ENCODE results near the gene CD22.

The CD22 gene

DNA sequence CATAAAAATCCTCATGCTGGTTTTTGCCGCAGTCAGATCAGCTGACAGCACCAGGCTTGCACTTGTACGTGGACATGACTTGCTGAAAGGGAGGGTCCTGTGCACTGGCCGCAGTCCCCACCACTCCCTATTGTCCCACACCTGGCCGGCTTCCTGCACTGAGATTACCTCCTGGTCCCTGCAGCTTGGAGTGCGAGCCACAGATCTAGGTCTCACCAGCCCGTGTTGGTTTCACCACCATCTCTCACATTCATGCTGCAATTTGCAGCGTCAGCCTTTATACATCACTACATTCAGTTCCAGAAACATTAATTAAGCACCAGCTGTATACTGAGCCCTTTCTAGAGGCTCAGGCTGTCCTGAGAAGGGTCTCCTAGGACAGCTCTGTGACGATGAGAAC, 15.0 kb upstream of the CD22 start:
- no peak for DNase-seq (ENCODE audit: low read depth in 2 of 2)

DNA sequence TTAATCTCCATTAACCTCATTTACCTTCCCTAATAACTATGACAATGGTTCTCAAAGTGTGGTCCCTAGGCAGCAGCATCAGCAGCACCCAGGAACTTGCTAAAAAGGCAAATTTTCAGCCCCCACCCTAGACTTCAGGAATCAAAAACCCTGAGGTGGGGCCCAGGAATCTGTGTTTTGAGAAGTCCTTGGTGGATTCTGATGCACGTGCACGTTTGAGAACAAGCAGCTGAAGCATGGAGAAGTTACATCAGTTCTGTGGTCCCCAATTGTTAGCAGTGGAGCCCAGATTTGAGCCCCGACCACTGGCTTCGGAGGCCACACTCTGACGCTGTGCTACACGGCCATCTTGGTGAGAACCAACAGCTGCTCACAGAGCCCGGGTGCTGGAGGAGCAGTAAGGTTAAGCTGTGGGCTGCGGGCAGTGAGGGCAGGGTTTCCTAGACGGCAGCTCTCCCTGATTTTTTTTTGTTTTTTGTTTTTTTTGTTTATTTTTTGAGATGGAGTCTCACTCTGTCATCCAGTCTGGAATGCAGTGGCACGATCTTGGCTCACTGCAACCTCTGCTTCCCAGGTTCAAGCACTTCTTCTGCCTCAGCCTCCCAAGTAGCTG, 14.0 kb upstream of the CD22 start:
- DNase-seq (ENCODE audit: low read depth in 2 of 2): no peak

DNA sequence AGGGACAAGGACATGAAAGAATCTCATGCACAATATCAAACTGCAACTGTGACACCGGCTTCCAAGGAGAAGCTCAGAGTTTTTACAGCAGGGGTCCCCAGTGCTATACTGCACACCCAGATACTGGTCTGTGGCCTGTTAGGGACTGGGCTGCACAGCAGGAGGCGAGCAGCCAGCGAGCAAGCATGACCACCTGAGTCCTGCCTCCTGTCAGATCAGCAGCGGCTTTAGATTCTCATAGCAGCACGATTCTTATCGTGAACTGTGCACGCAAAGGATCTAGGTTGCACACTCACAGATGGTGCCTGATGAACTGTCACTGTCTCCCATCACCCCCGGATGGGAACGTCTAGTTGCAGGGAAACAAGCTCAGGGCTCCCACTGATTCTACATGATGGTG, 13.1 kb upstream of the CD22 start:
- DNase-seq (ENCODE audit: low read depth in 2 of 2): no peak

DNA sequence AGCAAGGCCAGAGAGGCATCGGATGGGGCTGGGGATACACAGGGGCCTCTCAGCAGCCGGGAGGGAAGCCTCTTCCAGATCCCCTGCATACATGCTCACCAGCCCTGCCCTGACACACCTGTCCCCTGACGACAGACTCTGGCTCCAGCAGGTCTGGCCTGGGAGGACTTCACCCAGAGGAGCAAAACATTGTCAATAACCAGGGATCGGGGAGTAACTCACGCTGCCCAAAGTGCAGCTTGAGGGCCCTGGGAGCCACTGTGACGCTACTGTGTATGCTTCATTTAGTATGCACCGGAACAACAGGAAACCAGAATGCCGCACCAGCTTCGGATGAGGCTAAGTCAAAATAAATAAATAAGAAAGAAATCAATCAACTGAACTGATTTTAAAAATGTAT, 12.4 kb upstream of the CD22 start:
- no peak for DNase-seq (ENCODE audit: low read depth in 2 of 2)

DNA sequence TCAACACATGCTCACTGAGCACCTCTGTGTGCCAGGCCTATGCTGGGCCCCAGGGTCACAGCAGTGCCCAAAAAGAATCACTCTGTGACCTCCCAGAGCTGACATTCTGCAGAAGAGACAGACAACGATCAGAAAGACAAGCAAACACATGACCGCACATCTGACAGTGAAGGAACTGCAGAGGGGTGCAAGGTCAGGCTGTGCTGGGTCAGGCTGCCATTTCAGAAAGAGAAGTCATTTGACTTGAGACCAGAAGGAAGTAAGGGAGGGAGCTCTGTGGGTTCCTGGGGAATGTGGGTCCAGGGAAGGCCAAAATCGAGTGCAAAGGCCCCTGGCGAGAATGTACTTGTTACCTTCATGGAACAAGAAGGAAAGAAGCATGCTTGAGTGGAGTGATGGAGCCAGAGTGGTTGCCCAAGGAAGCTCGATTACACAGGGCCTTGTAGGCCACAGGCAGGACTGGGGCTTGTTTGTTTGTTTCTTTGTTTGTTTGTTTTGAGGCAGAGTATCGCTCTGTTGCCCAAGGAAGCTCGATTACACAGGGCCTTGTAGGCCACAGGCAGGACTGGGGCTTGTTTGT, 11.4 kb upstream of the CD22 start:
- DNase-seq (ENCODE audit: low read depth in 2 of 2): no peak

DNA sequence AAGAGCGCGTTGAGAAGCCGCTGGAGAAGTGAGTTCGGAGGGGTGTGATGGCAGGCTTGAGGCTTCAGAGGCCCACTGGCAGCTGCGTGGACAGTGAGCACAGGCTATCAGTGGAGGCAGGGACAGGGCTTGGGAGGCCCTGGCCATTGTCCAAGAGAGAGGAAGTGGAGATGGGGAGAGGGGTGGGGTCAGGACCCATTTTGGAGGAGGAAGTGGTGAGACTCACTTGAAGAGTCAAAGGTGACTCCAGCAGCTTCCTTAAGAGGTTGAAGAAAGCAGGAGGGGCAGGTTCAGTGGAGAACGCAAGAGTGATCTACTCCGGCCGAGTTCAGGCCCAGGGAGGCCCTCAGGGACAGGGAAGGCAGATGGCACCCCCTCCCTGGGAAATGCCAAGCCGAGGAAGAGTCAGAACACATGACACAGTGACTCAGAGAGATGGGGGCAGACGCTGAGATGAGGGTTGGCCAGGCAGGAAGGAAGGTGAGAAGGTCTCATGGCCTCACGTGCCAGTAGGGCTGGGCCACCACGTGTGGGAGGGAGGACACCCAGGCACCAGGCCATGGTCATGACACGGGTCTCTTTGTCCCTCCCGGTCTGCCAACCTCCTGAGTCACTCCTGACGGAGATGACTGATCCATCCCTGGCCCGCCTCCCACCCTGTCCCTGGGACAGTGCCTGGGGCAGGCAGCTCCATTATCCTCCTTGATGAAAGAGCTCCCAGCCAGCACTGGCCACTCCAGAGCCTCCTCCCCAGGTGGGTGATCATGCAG, 10.1 kb upstream of the CD22 start:
- DNase-seq (ENCODE audit: low read depth in 2 of 2): no peak

DNA sequence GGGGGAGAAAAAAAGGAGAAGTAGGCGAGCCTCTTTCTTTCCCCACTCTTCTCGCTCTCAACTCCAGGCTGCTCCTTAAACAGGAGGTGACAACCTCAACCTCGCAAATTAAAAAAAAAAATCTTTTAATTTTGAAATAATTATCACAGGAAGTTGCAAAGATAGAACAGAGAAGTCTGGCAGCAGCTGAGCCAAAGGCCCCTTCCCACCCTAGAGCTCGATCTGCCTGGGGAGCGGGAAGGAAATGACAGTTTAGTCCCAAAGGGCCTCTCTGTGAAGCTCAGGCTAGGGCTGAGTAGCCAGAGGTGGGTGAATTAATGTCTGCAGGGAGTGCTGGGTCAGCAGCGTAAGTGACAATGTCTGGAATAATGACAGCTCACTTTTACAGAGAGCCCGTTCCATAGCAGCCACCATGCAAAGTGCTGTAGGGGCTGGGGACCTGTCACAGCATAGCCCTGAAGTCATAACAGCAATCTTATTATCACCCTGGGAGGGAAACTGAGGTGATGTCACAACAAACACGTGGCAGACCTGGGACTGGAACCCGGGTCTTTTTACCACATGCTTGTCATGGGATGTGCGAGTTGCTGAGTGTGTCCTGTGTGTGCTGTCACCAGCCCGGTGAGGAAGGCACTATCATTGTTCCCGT, 8.8 kb upstream of the CD22 start:
- no peak for DNase-seq (ENCODE audit: low read depth in 2 of 2)

DNA sequence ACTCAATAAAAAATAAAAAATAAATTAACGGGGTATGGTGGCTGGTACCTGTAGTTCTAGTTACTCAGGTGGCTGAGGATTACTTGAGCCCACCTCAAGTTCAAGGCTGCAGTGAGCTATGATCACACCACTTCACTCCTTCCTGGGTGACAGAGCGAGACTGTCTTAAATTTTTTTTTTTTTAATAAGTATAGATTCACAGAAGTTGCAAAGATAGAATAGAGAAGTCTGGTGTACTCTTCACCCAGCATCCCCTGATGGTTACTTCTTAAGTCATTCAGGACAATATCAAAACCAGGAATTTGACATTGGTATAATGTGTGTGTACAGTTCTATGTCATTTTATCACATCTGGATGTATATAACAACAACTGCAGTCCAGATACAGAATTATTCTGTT, 7.7 kb upstream of the CD22 start:
- DNase-seq (ENCODE audit: low read depth in 2 of 2): no peak

DNA sequence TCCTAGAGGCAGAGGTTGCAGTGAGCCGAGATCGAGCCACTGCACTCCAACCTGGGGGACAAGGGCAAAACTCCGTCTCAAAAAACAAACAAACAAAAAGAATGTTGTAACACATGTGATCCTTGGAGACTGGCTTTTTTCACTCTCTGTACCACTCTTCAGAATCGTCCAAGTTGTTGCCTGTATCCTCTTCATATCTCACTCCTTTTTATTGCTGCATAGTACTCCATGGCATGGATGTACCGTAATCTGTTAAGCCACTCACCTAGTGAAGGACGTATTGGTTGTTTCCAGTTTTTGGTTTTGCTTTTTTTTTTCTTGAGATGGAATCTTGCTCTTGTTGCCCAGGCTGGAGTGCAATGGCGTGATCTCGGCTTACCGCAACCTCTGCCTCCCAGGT, 7.0 kb upstream of the CD22 start:
- no peak for DNase-seq (ENCODE audit: low read depth in 2 of 2)

DNA sequence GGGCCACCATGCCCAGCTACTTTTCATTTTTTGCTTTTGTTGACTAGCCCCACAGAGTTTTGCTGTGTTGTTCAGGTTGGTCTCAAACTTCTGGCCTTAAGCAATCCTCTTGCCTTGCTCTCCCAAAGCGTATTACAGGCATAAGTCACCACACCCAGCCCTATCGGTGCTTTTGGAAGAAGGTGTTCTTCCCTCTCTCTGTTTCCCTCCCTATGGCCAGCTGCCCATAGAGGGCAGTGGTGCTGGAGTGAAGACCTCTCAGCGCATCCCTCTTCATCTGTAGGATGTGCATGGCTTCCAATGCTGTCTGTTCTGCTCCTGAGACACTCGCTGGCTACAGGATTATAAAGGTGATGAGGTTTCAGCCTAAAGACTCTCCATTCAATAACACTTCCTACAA, 1.3 kb upstream of the CD22 start:
- no peak for DNase-seq (ENCODE audit: low read depth in 2 of 2)

DNA sequence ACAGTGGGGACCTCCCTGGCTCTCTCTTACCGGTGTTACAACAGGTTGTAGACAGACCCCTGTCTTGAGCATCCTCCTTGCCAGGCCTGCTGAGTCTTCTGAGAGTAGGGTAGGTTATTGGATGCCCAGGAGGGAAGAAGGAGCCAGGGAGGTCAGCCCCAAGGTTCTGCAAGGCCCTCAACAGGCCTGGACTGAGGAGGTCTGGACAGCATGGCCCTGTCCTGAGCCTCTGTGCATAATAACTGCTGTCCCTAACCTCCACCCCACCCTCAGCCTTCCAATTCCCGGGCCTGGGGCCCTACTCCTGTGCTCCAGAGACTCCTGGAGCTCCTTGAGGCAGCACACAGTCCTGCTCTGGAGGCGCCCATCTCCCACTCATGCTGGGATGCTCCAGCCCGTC, 336 bp downstream of the CD22 start:
- DNase-seq (ENCODE audit: low read depth in 2 of 2): no peak

DNA sequence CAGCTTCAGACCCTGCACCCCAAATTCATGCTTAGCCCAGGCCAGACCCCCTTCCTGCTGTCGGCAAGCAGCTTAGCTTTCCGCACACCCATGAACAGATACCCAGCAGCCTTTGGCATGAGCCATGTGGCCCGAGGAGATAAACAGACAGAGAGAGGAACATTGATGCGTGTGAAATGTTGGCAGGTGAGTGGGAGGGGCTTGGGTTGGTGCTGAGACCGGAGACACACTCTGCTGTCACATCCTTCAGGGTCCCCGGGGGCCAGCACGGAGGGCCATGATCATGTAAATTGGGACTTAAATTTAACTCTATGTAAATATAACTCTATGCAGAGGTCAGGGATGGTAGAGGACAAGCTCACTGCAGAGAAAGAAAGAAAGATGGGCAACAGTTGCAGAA, 1.5 kb downstream of the CD22 start:
- no peak for DNase-seq (ENCODE audit: low read depth in 2 of 2)

DNA sequence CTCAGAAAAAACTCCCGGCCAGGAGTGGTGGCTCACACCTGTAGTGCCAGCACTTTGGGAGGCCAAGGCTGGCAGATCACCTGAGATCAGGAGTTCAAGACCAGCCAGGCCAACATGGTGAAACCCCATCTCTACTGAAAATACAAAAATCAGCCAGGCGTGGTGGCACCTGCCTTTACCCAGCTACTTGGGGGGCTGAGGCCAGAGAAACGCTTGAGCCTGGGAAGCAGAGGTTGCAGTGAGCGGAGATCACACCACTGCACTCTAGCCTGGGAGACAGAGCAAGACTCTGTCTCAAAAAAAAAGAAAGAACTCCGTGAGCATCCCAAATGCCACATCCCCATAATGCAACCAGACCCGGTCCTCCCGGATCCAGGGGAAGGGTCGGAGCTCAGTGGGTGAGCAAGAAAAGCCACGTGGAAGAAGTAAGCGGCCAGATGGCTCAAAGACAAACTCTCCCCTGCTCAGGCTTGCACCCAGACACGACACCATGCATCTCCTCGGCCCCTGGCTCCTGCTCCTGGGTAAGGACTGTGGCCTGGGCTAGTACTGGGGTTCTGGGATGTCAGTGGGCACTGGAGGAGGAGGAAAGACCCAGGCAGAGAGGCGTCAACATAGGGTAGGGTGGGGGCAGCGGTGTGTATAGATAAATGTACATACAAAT, 2.7 kb downstream of the CD22 start:
- DNase-seq (ENCODE audit: low read depth in 2 of 2): no peak

DNA sequence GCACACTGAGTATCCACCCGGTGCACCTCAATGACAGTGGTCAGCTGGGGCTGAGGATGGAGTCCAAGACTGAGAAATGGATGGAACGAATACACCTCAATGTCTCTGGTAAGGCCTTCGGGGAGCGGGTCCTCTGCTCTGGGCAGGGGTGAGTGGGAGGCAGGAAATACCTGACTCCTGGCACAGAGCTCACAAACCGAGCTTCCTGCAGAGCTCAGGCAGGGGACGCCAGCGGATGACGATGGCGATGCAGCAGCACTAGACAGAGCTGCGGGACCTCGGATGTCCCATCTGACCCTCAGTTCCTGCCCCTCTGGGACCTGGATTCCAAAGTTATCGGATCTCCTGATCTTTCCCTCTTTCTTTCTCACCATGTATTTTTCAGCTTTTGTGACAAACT, 3.8 kb downstream of the CD22 start:
- DNase-seq (ENCODE audit: low read depth in 2 of 2): no peak

DNA sequence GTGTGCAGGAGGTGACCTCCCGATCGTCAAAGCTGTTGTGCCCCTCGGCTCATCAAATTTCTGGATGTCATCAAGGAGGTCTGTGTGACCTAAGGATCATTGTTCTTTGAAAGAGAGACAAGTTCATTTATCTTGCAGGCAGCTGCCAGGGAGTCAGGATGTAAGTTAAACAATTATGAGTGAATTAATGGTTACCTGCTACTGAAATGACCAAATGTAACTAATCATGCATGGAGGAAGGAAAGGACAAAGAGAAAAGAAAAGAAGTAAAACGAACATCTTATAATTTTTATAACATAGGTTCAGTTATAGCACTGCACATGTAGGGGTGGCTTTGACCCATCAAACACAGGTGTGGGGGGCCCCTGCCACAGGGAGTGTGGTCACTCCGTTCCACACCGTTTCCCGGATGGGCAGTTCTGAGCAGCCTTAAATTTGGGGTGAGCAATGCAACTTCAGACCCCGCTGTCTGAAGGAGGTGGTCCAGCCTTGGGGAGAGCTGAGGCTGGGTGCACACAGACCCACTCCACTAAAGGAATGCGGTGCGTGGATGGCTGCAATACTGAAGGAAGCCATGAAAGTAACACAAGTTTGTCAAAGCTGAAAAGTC, 5.3 kb downstream of the CD22 start:
- no peak for DNase-seq (ENCODE audit: low read depth in 2 of 2)

DNA sequence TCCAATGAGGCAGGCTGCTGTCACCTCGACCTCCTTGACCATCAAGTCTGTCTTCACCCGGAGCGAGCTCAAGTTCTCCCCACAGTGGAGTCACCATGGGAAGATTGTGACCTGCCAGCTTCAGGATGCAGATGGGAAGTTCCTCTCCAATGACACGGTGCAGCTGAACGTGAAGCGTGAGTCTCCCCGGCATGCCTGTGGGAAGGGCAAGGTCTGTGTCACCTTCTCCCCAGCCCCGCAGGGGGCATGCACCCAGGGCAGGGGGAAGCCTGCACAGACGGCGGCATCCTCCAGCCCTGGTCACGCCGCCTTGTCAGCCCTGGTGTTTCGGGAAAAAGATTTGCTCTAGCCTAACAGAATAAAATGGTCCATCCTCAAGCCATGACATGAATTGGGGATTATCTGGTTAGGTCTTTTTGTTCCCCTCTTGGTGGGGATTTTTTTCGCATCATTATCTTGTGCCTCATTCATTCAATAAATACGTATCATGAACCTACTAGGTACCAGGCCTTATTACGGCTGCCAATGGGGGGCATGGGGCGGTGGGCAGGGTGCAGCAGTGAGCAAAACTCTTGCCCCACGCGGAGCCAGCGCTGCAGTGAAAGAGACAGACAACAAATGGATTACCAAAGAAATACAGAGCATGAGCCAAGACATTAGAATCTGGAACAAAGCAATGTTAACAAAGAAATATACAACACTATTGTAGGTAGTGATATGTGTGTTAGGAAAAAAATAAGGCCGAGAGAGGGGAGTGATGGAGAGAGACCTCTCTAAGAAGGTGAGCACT, 7.4 kb downstream of the CD22 start:
- DNase-seq (ENCODE audit: low read depth in 2 of 2): no peak

DNA sequence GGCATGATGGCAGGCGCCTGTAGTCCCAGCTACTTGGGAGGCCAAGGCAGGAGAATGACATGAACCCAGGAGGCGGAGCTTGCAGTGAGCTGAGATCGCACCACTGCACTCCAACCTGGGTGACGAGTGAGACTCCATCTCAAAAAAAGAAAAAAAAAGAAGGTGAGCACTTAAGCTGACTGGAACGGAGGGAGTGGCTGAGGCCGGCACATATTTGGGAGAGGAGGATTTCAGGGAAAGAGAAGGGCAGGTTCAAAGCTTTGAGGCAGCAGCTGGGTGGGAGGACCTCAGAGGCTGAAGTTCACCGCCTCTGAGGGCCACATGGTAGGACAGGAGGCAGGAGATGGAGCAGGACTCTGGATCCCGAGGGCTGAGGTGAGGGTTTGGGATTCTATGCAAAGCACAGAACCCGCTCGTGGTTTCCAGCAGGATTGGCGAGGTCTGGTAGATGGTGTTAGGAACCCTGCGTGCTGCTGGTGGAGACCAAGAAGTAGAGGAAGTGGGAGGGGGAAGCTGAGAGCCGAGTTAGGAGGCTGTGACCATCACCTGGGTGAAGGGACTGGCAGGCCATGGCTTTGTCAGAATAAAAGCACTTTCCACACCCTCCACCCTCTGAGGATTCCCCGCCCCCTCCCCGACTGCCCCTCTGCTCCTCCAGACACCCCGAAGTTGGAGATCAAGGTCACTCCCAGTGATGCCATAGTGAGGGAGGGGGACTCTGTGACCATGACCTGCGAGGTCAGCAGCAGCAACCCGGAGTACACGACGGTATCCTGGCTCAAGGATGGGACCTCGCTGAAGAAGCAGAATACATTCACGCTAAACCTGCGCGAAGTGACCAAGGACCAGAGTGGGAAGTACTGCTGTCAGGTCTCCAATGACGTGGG, 8.4 kb downstream of the CD22 start:
- no peak for DNase-seq (ENCODE audit: low read depth in 2 of 2)

DNA sequence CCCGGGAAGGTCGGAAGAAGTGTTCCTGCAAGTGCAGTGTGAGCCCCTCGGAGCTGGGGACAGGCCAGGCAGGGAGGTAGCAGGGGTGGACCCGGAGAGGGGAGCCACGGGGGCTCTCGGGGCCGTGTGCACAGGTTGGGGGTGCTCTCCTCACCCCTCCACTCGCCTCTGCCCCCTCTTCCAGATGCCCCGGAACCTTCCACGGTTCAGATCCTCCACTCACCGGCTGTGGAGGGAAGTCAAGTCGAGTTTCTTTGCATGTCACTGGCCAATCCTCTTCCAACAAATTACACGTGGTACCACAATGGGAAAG, 9.0 kb downstream of the CD22 start:
- DNase-seq (ENCODE audit: low read depth in 2 of 2): no peak

DNA sequence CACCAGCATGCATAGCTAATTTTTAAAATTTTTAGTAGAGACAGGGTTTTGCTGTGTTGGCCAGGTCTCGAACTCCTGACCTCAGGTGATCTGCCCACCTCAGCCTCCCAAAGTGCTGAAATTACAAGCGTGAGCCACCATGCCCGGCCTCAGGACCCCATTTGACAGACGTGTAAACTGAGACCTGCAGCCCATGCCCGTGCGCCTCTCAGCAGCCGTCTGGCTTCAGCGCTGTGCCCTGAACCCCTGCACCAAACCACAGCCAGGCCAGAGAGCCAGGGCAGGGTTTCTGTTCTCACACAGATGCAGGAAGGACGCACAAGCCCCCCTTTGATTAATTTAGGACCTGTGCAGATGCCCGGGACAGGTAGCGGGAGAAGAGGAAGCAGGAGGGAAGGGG, 11.4 kb downstream of the CD22 start:
- no peak for DNase-seq (ENCODE audit: low read depth in 2 of 2)

DNA sequence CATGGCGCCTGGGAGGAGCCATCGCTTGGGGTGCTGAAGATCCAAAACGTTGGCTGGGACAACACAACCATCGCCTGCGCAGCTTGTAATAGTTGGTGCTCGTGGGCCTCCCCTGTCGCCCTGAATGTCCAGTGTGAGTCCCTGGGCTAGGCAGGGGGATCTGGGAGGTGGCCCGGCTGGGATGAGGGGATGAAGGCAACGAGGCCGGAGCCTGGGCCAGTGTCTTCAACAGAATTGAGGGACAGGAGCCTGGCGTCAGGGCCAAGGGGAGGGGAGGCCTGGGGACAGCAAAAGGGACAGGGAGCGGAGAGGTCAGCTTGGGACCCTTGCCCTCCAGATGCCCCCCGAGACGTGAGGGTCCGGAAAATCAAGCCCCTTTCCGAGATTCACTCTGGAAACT, 12.0 kb downstream of the CD22 start:
- no peak for DNase-seq (ENCODE audit: low read depth in 2 of 2)
